AG10803 (cell line): ENCODE results near the gene IQCN.

Source experiments
- DNase-seq: peaks from one replicate; pipeline ENCODE4 v3.0.0; 2010; ENCODE audit warnings: low read depth
- H3K4me3 ChIP-seq: 2 replicates; pipeline ENCODE4 v1.5.1; 2011; ENCODE audit warnings: mild to moderate bottlenecking, low read length, control low read depth
- CTCF ChIP-seq: conservative IDR thresholded peaks from 2 replicates; pipeline ENCODE4 v1.5.1; 2011; ENCODE audit warnings: mild to moderate bottlenecking, low read length, control low read depth, inconsistent platforms

Gene IQCN

GRCh38 chr19:18249834-18250233, 24.4 kb downstream of the IQCN start:
- no peak for TF ChIP-seq CTCF
- H3K4me3 ChIP-seq = no peak overlapping the region
- no peak for DNase-seq

DNA sequence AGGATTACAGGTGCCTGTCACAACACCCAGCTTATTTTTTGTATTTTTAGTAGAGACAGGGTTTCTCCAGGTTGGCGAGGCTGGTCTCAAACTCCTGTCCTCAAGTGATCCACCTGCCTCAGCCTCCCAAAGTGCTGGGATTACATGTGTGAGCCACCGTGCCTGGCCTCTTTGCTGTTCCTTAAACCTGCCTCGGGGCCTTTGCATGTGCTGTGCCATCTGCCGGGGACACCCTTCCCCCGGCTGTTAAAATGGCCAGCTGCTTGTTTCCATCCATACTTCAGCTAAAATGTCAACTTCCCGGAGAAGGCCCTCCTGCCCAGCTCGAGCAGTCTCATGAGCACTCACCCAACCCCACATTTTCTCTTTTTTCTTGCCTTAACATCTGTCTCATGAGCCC, 29.0 kb downstream of the IQCN start:
- DNase-seq = no peak
- H3K4me3 ChIP-seq = no peak overlapping the region
- TF ChIP-seq CTCF = no peak

- DNase-seq = no peak
- no peak for TF ChIP-seq CTCF
- H3K4me3 ChIP-seq = no peak overlapping the region
Measured at GRCh38 chr19:18239303-18239702, 34.9 kb downstream of the IQCN start.

DNA sequence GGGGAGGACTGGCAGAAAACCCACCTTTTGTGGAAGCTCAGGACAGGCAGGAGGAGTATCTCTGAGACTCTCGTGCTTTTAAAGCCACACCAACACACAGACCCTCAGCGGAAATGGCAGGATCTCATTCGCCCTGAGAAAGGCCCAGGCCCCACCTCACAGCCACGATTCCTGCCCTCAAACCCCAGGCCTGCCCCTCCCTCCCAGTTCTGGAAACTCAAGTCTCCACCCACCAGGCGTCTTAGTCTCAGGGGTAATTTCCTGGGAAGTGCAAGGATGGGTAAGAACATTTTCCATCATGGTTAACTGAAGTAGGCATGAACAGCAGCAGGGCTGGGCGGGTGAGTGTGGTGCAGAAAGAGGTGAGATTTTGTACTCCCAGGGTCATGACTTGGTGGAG, 40.1 kb downstream of the IQCN start:
- DNase-seq = no peak
- no peak overlapping the region for H3K4me3 ChIP-seq
- no peak for TF ChIP-seq CTCF

GRCh38 chr19:18233224-18233825, 40.9 kb downstream of the IQCN start:
- no peak for TF ChIP-seq CTCF
- no peak for DNase-seq
- H3K4me3 ChIP-seq = no peak overlapping the region

GRCh38 chr19:18232540-18233223, 41.6 kb downstream of the IQCN start:
- DNase-seq = no peak
- no peak overlapping the region for H3K4me3 ChIP-seq
- no peak for TF ChIP-seq CTCF

- H3K4me3 ChIP-seq = no peak overlapping the region
- TF ChIP-seq CTCF = no peak
- no peak for DNase-seq
Measured at GRCh38 chr19:18231775-18232174, 42.5 kb downstream of the IQCN start.
